ENCODE results near the gene HPGD.

HPGD gene

GRCh38 chr4:174522183-174523024 lies at the start of gene HPGD:
Gene HPGD (minus strand): TSS chr4:174522488. CDS start chr4:174522451, 37 bp downstream.
- no peak for DNase-seq (ENCODE audit: low read depth, low spot score)

- no peak for DNase-seq (ENCODE audit: low read depth, low spot score)
Measured at GRCh38 chr4:174564529-174564928, 42.2 kb upstream of the HPGD start.

GRCh38 chr4:174563399-174563798 lies 41.1 kb upstream of the HPGD start:
- no peak for DNase-seq (ENCODE audit: low read depth, low spot score)

GRCh38 chr4:174561560-174561959 lies 39.3 kb upstream of the HPGD start:
- peak; percentile 60 for DNase-seq (ENCODE audit: low read depth, low spot score)

- no peak for DNase-seq (ENCODE audit: low read depth, low spot score)
Measured at GRCh38 chr4:174559894-174560293, 37.6 kb upstream of the HPGD start.

- no peak for DNase-seq (ENCODE audit: low read depth, low spot score)
Measured at GRCh38 chr4:174555789-174556630, 33.7 kb upstream of the HPGD start.

- DNase-seq (ENCODE audit: low read depth, low spot score), result no peak
Measured at GRCh38 chr4:174554231-174554728, 32.0 kb upstream of the HPGD start.

GRCh38 chr4:174553828-174554227 lies 31.5 kb upstream of the HPGD start:
- DNase-seq (ENCODE audit: low read depth, low spot score), result no peak

GRCh38 chr4:174553031-174553430 lies 30.7 kb upstream of the HPGD start:
- no peak for DNase-seq (ENCODE audit: low read depth, low spot score)

GRCh38 chr4:174550541-174550940 lies 28.3 kb upstream of the HPGD start:
- no peak for DNase-seq (ENCODE audit: low read depth, low spot score)

GRCh38 chr4:174549721-174550120 lies 27.4 kb upstream of the HPGD start:
- DNase-seq (ENCODE audit: low read depth, low spot score), result peak; percentile 4

- DNase-seq (ENCODE audit: low read depth, low spot score), result no peak
Measured at GRCh38 chr4:174545268-174545667, 23.0 kb upstream of the HPGD start.

- DNase-seq (ENCODE audit: low read depth, low spot score), result no peak
Measured at GRCh38 chr4:174544496-174544895, 22.2 kb upstream of the HPGD start.

- DNase-seq (ENCODE audit: low read depth, low spot score), result no peak
Measured at GRCh38 chr4:174540175-174540574, 17.9 kb upstream of the HPGD start.

GRCh38 chr4:174539571-174539970 lies 17.3 kb upstream of the HPGD start:
- DNase-seq (ENCODE audit: low read depth, low spot score), result no peak

- DNase-seq (ENCODE audit: low read depth, low spot score), result no peak
Measured at GRCh38 chr4:174538876-174539250, 16.6 kb upstream of the HPGD start.

- no peak for DNase-seq (ENCODE audit: low read depth, low spot score)
Measured at GRCh38 chr4:174538123-174538875, 16.0 kb upstream of the HPGD start.

- DNase-seq (ENCODE audit: low read depth, low spot score), result no peak
Measured at GRCh38 chr4:174537634-174538033, 15.3 kb upstream of the HPGD start.

- DNase-seq (ENCODE audit: low read depth, low spot score), result no peak
Measured at GRCh38 chr4:174534461-174534860, 12.2 kb upstream of the HPGD start.

- no peak for DNase-seq (ENCODE audit: low read depth, low spot score)
Measured at GRCh38 chr4:174532445-174532844, 10.2 kb upstream of the HPGD start.

- no peak for DNase-seq (ENCODE audit: low read depth, low spot score)
Measured at GRCh38 chr4:174531486-174531885, 9.2 kb upstream of the HPGD start.

- DNase-seq (ENCODE audit: low read depth, low spot score), result no peak
Measured at GRCh38 chr4:174528226-174528625, 5.9 kb upstream of the HPGD start.
